ENCODE measurements around the gene CABCOCO1. TPM values are rescaled to one million over a fixed set of nuclear protein-coding genes. Genes with fewer than 3 reads are reported as not detected.

Gene CABCOCO1
- total RNA-seq, 1 donor from 2014 or later: not detected

GRCh38 chr10:61634746-61635145, 28.0 kb upstream of the CABCOCO1 start:
- TF ChIP-seq, protein P1, sequence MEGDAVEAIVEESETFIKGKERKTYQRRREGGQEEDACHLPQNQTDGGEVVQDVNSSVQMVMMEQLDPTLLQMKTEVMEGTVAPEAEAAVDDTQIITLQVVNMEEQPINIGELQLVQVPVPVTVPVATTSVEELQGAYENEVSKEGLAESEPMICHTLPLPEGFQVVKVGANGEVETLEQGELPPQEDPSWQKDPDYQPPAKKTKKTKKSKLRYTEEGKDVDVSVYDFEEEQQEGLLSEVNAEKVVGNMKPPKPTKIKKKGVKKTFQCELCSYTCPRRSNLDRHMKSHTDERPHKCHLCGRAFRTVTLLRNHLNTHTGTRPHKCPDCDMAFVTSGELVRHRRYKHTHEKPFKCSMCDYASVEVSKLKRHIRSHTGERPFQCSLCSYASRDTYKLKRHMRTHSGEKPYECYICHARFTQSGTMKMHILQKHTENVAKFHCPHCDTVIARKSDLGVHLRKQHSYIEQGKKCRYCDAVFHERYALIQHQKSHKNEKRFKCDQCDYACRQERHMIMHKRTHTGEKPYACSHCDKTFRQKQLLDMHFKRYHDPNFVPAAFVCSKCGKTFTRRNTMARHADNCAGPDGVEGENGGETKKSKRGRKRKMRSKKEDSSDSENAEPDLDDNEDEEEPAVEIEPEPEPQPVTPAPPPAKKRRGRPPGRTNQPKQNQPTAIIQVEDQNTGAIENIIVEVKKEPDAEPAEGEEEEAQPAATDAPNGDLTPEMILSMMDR (IDR thresholded peaks at IDR 0.05): no peak
- intact Hi-C loops (cut with DNase I): no loop called here
- DNase-seq (no peak), ATAC-seq (no peak)
- H3K4me1 ChIP-seq: no peaks in the 10 kb centered on the region
- no peak overlapping the region for H3K27ac ChIP-seq
- no peaks in the 10 kb centered on the region for H3K9me3 ChIP-seq
- no peak overlapping the region for H3K4me3 ChIP-seq
- H3K27me3 ChIP-seq: no peaks in the 10 kb centered on the region
- no peaks in the 10 kb centered on the region for H3K36me3 ChIP-seq

- Histone ChIP-seq H3K4me3 (no peak overlapping the region), H3K4me1 (no peaks in the 10 kb centered on the region), H3K9me3 (no peaks in the 10 kb centered on the region), H3K27me3 (no peaks in the 10 kb centered on the region), H3K36me3 (no peaks in the 10 kb centered on the region), H3K27ac (no peak overlapping the region)
- intact Hi-C loops (cut with DNase I): no loop called here
- ATAC-seq (no peak), DNase-seq (no peak)
- TF ChIP-seq, protein P1 (IDR thresholded peaks at IDR 0.05): no peak
Measured at GRCh38 chr10:61635471-61635870, 27.3 kb upstream of the CABCOCO1 start.

DNA sequence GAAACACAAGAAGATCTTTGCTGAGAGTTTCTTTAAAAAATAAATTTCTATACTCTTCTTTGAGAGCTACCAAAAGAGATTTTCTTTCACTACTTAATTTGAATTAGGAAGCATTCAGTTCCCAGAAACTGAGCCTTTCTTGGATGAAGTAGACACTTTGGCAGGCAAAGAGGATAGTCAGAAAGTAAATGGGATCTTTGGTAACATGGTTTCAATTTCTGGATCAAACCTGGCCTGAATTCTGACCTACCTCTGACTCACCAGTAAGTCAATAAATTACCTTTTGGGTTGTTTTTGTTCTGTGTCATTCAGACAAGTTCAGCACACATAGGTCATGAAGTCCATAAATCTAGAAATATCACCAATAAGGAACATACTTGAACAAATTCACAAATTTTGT, 26.8 kb upstream of the CABCOCO1 start:
- Histone ChIP-seq H3K36me3 (no peaks in the 10 kb centered on the region), H3K27ac (no peak overlapping the region), H3K4me1 (no peaks in the 10 kb centered on the region), H3K4me3 (no peak overlapping the region), H3K27me3 (no peaks in the 10 kb centered on the region), H3K9me3 (no peaks in the 10 kb centered on the region)
- ATAC-seq (no peak), DNase-seq (no peak)
- TF ChIP-seq, protein P1 (IDR thresholded peaks at IDR 0.05): no peak
- intact Hi-C loops (cut with DNase I): no loop called here

DNA sequence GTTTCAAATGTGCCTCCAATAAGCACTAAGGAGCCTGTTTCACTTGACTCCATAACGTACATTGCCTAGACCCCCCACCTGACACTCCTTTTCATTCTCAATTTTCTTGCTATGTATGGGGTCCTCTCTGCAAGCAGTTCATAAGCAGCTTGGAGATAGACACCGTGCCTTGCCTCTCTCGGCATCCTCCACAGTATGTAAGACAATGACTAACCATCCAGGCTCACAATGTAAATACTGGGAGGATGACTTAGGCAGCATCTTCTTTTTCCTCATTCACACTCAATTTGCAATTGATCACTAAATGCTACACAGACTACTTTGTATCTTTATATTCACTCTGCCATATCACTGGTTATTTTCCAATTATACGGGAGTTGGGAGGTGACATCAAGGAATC, 22.8 kb upstream of the CABCOCO1 start:
- Histone ChIP-seq H3K27me3 (no peaks in the 10 kb centered on the region), H3K9me3 (no peaks in the 10 kb centered on the region), H3K4me1 (peaks cover 8% of the 10 kb centered on the region), H3K27ac (no peak overlapping the region), H3K4me3 (no peak overlapping the region), H3K36me3 (no peaks in the 10 kb centered on the region)
- no peak for DNase-seq
- ATAC-seq: no peak
- TF ChIP-seq, protein P1 (IDR thresholded peaks at IDR 0.05): no peak
- intact Hi-C loops (cut with DNase I): no loop called here

GRCh38 chr10:61640856-61641255, 21.9 kb upstream of the CABCOCO1 start:
- H3K4me3 ChIP-seq: no peak overlapping the region
- intact Hi-C loops (cut with DNase I): no loop called here
- H3K27ac ChIP-seq: no peak overlapping the region
- H3K36me3 ChIP-seq: no peaks in the 10 kb centered on the region
- no peak for ATAC-seq
- DNase-seq: no peak
- H3K4me1 ChIP-seq: peaks cover 8% of the 10 kb centered on the region
- H3K9me3 ChIP-seq: no peaks in the 10 kb centered on the region
- TF ChIP-seq, protein P1 (IDR thresholded peaks at IDR 0.05): no peak
- no peaks in the 10 kb centered on the region for H3K27me3 ChIP-seq

- intact Hi-C loops (cut with DNase I): no loop called here
- TF ChIP-seq, protein P1 (IDR thresholded peaks at IDR 0.05): no peak
- H3K4me3 ChIP-seq: no peak overlapping the region
- H3K36me3 ChIP-seq: no peaks in the 10 kb centered on the region
- ATAC-seq (no peak), DNase-seq (no peak)
- no peaks in the 10 kb centered on the region for H3K27me3 ChIP-seq
- peaks cover 8% of the 10 kb centered on the region for H3K4me1 ChIP-seq
- no peaks in the 10 kb centered on the region for H3K9me3 ChIP-seq
- no peak overlapping the region for H3K27ac ChIP-seq
Measured at GRCh38 chr10:61642150-61642571, 20.6 kb upstream of the CABCOCO1 start.
